ENCODE measurements around the gene METRN.

- no peak for TF ChIP-seq CTCF (IDR thresholded peaks at IDR 0.05)
- TF ChIP-seq POLR2A (IDR thresholded peaks at IDR 0.05) = no peak
Measured at GRCh38 chr16:761625-762513, 47.0 kb downstream of the METRN start.
